Left ventricle myocardium inferior (tissue), 1 donor: ENCODE data around the gene CPN1. TPM values are rescaled to one million over a fixed set of nuclear protein-coding genes. Genes with fewer than 3 reads are reported as not detected.
"Not testable (repeated sequence)": the region's sequence is repeated elsewhere in the genome, so short reads cannot be mapped to it uniquely, and the experiment has no call there.

ENCODE experiments used
- DNase-seq: peaks from one replicate; pipeline ENCODE4 v3.0.0-alpha.2; 2020
- H3K27ac ChIP-seq: fragments of 200-600 bp; replicated peaks from 2 replicates; pipeline ENCODE4 v1.8.0; 2021
- H3K27me3 ChIP-seq: fragments of 200-600 bp; 2 replicates; pipeline ENCODE4 v1.8.0; 2021; ENCODE audit warnings: low read depth
- H3K36me3 ChIP-seq: fragments of 200-600 bp; 2 replicates; pipeline ENCODE4 v1.8.0; 2021
- H3K4me1 ChIP-seq: fragments of 200-600 bp; 2 replicates; pipeline ENCODE4 v1.8.0; 2021
- H3K4me3 ChIP-seq: fragments of 200-600 bp; 2 replicates; pipeline ENCODE4 v1.8.0; 2021; ENCODE audit warnings: mild to moderate bottlenecking, moderate library complexity
- H3K9me3 ChIP-seq: fragments of 200-600 bp; replicated peaks from 2 replicates; pipeline ENCODE4 v1.8.0; 2021
- CTCF ChIP-seq: fragments of 200-600 bp; IDR thresholded peaks from 2 replicates; pipeline ENCODE4 v1.8.0; 2021; ENCODE audit warnings: antibody characterized with exemption, mild to moderate bottlenecking, borderline replicate concordance
- intact Hi-C: fragments of 100-400 bp; cut with micrococcal nuclease; formaldehyde crosslinking; loops from one replicate; pipeline ENCODE4 v1.11.0; 2022
- long read RNA-seq: library from polyadenylated mRNA; unstranded; transcript quantifications from one replicate; pipeline ENCODE4 v2.0.0, GENCODE V29; 2021
- total RNA-seq: library from RNA; stranded (reverse); fragmentation: NEBNext Ultra II Directional; extraction: Animal tissue kit (Norgen Biotek cat#: 25700); gene quantifications from one replicate; pipeline ENCODE4 v1.2.1, GENCODE V29; 2021
- donor health status: DM: no; HTN: yes; CAD: no; lungs with severe emphysema.

CPN1 gene
- total RNA-seq: not detected
- long read RNA-seq: 0 reads

- no peak within 1 kb of the TSS for H3K4me3 ChIP-seq
- intact Hi-C loops: no loop called here
- no peaks in the 10 kb centered on the region for H3K9me3 ChIP-seq
- H3K4me1 ChIP-seq: no peaks in the 10 kb centered on the region
- H3K27ac ChIP-seq: no peak within 1 kb of the TSS
- DNase-seq: no peak
- TF ChIP-seq CTCF: no peak
- no peaks in the 10 kb centered on the region for H3K36me3 ChIP-seq
- peaks cover 42% of the 10 kb centered on the region for H3K27me3 ChIP-seq
Measured at GRCh38 chr10:100081075-100082001, at the start of gene CPN1. Gene CPN1, minus strand, starts transcription at chr10:100081869. Its CDS starts 244 bp downstream, at chr10:100081625.

DNA sequence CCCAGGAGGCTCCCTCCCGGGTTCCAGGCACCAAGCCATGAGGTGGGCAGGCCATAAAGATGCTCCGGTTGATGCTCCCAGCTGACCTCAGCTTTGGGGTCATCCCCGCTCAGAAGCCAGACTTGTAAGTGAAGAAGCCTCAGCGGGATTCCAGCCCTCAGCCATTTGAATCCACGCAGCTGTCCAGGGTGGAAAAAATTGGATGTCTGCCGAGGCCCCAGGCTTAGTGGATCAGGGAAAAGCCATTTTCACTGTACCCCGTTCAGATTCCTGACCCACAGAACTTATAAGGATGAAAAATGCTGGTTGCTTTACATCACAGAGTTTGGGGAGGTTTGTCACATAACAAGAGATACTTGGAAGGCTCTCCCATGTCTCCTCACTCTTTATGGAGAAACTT is 49.2 kb upstream of the CPN1 start:
- no peak for TF ChIP-seq CTCF
- Histone ChIP-seq H3K27ac (no peak overlapping the region), H3K4me1 (no peaks in the 10 kb centered on the region), H3K36me3 (no peaks in the 10 kb centered on the region), H3K4me3 (no peak overlapping the region), H3K9me3 (peaks cover 9% of the 10 kb centered on the region), H3K27me3 (no peaks in the 10 kb centered on the region)
- intact Hi-C loops: no loop called here
- DNase-seq: no peak

DNA sequence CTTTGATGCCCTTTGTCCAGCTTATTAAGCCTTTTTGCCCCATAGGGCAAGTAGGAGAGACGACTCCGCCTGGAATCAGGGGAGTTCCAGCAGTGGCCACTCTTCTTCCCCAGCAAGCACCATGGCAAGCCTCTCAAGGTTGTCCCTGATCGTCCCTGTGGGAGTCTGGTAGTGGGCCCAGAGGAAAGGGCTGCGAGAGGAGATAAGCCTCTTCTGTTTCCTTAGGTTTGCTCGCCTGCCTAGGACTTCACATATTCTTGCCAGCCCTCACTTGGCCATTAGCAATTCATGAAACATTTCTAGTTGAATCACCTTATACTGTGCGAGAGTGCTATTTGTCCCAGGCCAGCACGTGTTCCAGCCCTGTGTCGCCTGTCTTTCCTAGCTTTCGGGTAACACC is 47.8 kb upstream of the CPN1 start:
- H3K27me3 ChIP-seq: peaks cover 5% of the 10 kb centered on the region
- H3K27ac ChIP-seq: peak overlapping the region; percentile 59
- H3K4me3 ChIP-seq: peak overlapping the region; percentile 11
- intact Hi-C loops: no loop called here
- H3K4me1 ChIP-seq: no peaks in the 10 kb centered on the region
- H3K9me3 ChIP-seq: no peaks in the 10 kb centered on the region
- no peaks in the 10 kb centered on the region for H3K36me3 ChIP-seq
- no peak for DNase-seq
- TF ChIP-seq CTCF: no peak

- H3K27ac ChIP-seq: peak overlapping the region; percentile 59
- H3K4me1 ChIP-seq: no peaks in the 10 kb centered on the region
Measured at GRCh38 chr10:100128951-100129350, 47.3 kb upstream of the CPN1 start.

GRCh38 chr10:100125335-100125734 is 43.7 kb upstream of the CPN1 start:
- intact Hi-C loops, H3K9me3 ChIP-seq, DNase-seq, H3K4me1 ChIP-seq, H3K36me3 ChIP-seq, H3K27ac ChIP-seq, H3K4me3 ChIP-seq: not testable (repeated sequence)
- peaks cover 23% of the 10 kb centered on the region for H3K27me3 ChIP-seq

More at GRCh38 chr10:100128951-100129350, 47.3 kb upstream of the CPN1 start:
- peak overlapping the region; percentile 11 for H3K4me3 ChIP-seq
- no peak for TF ChIP-seq CTCF
- H3K9me3 ChIP-seq: no peaks in the 10 kb centered on the region
- no peaks in the 10 kb centered on the region for H3K36me3 ChIP-seq
- peaks cover 5% of the 10 kb centered on the region for H3K27me3 ChIP-seq
- no peak for DNase-seq
- intact Hi-C loops: no loop called here

DNA sequence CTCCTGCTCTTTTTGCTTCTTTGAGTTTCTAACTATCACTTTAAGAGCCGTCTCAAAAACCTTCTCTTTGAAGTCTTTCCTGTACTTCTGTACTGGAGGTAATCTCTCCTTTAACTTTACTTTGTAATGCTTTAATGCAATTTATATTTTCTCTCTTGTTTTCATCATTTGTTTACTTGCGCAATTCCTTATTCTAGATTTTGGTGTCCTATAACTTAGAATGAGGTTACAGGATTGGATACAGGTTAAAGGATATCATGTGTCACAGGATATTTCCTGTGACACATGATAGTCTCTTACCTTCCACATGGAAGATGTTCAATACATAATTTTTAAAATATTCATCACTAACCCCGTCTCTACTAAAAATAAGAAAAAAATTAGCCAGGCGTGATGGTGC is 42.4 kb upstream of the CPN1 start:
- Histone ChIP-seq H3K4me1 (no peaks in the 10 kb centered on the region), H3K27me3 (peaks cover 30% of the 10 kb centered on the region), H3K27ac (no peak overlapping the region), H3K9me3 (no peaks in the 10 kb centered on the region), H3K36me3 (no peaks in the 10 kb centered on the region), H3K4me3 (no peak overlapping the region)
- no peak for TF ChIP-seq CTCF
- no peak for DNase-seq
- intact Hi-C loops: no loop called here
